GM18498 (cell line): ENCODE measurements around the gene COP1.
"Not testable (repeated sequence)": the region's sequence is repeated elsewhere in the genome, so short reads cannot be mapped to it uniquely, and the experiment has no call there.

Experiments used
- ATAC-seq: cut with Tn5 transposase; IDR thresholded peaks from one replicate; pipeline ENCODE4 v1.9.1; 2021; ENCODE audit warnings: mild to moderate bottlenecking, moderate library complexity; ENCODE audit not compliant: unreplicated experiment

The COP1 gene

DNA sequence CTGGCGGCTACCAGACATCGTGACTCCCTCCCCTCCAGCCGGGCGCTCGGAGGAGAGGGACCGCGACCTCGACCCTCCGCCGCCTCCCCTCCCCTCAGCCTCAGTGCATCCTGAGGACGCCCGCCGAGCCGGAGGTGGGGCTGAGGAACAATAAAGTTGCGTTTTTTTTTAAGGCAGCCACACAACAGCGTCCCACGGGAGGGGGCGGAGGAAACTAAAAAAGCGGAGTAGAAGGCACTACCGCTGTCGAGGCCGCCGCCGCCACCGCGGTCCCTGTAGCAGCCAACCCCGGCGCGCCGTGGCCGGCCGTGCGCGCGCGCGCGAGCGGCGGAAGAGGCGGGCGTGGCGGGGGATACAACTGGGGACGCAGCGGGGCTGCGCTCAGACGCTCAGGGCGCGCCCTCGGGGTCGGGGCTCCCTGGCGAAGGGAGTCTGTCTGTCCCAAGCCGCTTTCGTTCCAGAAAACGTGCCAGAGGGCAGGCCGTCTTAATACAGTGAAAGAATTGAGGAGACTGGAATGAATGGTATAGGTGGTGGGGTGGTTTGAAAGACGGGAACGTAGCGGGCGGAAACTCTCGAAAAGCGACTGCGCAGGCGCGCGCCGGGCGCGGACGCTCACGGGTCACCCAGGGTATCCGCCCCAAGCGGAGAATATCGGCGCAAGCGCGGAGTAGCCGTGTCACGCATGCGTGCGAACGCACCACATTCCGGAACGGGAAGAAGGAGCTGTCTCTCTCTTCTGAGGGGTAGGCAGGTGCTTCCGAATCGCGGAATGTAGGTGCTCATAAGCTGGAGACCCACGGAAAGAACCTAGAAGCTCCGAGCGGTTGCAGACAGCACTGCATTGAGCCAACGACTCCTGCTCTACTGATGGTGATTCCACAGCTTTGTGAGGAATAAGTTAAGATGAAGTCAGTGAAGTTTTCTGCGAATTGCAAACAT is at the start of gene COP1:
COP1 (minus strand) TSS at position 326 of the 942 bp plus-strand sequence; CDS start at position 18, 308 bp downstream.
- peak; percentile 86 for ATAC-seq

DNA sequence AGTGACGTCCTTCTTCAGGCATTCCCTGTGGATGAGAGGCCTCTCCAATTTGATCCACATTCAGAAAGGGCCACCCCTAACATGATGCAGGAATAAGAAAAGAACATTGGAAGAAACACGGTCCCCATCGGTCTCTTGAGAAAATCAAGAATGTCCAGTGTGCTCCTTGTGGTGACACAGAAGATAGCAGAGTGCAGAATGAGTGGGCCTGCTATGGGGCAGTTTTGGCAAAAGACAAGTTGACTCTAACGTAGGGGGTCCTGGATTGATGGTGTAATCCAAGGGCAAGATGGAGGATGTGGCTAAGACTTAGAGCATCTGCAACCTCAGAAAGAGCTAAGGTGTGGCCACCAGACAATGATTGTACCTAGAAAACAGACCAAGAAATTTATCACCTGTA is 45.1 kb upstream of the COP1 start:
- ATAC-seq: no peak

DNA sequence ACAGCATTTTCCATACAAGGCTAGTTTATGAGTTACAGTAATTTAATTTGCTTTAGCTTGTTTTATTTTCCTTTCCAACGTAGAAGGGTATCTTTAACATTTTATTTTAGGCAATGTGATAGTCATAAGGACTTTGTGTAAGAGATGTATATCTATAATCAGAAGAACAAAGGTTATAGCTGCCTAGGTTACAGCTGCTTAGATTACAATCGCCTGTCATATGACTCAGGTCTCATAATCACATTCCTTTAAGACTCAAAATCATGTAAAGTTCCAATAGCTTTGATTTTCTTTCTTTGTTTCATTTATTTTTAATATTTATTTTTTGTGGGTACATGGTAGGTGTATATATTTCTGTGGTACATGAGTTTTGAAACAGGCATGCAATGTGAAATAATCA is 37.8 kb upstream of the COP1 start:
- ATAC-seq: no peak

DNA sequence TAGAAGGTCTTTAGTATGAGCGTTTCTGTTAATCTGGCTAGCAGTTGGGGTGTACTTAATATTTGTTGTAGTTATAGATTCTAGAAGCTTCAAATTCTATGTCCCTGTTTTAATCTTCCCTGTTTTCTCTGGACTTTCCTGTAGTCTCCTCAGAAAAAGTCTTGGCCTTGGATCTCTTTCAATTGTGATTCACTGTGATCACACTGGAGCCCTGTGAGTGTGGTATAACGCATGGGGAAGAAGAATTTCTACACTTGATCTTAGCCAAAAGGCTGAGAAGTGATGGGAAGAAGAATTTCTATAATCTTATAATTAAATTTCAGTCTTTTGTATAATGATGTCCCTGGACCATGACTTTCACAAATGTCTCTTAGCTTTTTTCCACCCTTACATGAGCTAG is 36.7 kb upstream of the COP1 start:
- no peak for ATAC-seq

DNA sequence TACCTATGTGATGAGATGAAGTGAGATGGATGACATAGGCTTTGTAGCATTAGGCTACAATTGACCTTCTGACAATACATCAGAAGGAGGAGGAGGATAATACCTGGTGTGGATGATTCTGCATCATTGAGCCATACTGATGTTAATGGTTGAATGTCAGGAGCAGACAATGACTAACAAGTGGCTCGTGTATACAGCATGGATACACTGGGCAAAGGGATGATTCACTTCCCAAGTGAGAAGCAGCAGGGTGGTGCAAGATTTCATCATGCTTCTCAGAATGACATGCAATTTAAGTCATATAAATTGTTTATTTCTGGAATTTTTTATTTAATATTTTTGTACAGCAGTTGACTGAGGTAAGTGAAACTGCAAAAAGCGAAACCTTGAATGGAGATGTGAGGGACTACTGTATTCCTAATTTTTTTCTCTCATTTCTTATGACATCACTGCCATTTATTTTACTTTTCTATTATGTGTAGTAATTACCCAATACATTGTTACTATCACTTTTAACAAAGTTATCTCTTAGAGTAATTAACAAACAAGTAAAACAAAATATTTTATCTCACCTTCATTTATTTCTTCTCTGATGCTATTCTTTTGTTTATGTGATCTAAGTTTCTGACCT is 34.4 kb upstream of the COP1 start:
- ATAC-seq: no peak

DNA sequence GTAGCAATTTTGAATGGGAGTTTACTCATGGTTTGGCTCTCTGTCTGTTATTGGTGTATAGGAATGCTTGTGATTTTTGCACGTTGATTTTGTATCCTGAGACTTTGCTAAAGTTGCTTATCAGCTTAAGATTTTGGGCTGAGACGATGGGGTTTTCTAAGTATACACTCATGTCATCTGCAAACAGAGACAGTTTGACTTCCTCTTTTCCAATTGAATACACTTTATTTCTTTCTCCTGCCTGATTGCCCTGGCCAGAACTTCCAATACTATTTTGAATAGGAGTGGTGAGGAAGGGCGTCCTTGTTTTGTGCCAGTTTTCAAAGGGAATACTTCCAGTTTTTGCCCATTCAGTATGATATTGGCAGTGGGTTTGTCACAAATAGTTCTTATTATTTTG is 26.6 kb upstream of the COP1 start:
- not testable (repeated sequence) for ATAC-seq

DNA sequence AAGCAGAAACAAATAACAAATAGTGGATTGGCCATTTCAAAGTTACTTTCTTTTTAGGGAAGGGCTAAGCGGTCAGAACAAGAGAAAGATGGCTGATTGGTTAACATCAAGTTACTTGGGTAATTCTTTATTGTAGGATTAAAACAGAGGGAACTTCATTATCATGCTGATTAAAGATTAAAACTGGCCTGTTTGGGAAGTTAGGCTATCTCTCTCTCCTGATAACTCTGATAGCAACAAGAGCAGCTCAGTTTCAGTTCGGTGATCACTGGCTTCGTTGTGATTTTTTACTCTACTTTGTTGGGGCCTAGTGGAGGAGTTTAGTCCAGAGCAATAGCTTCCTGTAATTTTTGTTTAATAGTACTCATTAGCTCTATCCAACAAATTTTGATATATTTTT is 20.5 kb upstream of the COP1 start:
- no peak for ATAC-seq

DNA sequence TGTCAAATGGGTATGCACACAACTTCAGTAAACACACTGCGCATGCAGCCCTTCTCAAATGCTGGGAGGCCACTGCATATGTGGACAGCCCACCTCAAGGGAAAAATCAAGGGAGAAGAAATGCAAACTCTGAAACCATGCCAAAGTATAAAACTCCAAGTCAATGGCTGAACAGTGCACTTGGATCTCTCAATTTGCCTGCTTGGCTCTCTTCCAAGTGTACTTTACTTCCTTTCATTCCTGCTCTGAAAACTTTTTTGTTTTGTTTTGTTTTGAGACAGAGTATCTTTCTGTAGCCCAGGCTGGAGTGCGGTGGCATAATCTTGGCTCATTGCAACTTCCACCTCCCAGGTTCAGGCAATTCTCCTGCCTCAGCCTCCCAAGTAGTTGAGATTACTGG is 18.8 kb upstream of the COP1 start:
- no peak for ATAC-seq

DNA sequence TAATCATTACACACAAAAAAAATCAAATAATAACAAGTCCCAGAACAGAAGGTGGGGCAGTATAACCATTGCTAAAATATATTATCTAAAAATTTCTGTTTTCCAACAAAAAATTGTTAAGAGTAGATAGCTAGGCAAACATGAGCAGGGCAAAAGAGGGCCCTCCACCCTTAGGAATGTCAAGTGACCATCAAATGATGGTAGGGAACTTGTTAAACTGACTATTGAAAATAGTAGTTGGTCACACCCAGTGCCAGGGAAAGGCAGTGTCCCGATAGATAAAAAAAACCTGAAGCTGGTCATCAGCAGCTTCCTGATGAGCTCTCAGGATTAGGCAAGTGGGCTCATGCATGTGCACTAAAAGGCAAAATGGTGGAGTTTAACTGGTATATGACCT is 18.4 kb upstream of the COP1 start:
- ATAC-seq: no peak

DNA sequence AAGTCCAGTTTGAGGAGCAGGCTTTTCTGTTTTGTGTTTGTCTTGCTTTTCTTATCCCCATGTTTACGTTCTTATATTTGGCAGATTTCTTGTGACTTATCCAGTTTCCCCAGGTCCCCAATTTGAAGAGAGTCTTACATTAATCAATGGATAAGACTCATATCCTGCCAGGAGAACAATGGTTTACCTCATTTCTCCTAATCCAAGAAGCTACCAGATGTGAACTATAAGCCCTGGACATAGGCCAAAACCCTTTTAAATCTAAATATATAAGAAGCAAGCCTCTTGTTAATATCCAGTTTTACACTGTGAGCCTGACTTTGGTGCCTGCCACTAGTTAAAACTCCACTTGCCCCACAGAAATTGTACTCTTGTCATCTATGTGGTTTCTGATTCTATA is 15.1 kb upstream of the COP1 start:
- no peak for ATAC-seq

DNA sequence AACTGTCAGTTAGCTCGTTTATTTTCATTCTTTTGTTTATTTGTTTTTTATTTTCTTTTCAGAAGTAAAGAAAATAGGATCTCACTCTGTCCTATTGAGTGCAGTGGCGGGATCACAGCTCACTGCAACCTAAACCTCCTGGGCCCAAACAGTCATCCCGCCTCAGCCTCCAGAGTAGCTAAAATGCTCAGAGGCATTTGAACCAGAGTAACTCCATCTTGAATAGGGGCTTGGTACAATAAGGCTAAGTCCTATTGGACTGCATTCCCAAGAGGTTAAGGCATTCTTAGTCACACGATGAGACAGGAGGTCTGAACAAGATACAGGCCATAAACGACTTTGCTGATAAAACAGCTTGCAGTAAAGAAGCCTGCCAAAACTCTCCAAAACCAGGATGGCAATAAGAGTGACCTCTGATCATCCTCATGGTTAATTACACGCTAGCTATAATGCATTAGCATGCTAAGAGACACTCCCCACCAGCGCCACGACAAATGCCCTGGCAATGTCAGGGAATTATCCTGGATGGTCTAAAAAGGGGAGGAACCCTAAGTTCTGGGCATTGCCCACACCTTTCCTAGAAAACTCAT is 13.1 kb upstream of the COP1 start:
- ATAC-seq: no peak

DNA sequence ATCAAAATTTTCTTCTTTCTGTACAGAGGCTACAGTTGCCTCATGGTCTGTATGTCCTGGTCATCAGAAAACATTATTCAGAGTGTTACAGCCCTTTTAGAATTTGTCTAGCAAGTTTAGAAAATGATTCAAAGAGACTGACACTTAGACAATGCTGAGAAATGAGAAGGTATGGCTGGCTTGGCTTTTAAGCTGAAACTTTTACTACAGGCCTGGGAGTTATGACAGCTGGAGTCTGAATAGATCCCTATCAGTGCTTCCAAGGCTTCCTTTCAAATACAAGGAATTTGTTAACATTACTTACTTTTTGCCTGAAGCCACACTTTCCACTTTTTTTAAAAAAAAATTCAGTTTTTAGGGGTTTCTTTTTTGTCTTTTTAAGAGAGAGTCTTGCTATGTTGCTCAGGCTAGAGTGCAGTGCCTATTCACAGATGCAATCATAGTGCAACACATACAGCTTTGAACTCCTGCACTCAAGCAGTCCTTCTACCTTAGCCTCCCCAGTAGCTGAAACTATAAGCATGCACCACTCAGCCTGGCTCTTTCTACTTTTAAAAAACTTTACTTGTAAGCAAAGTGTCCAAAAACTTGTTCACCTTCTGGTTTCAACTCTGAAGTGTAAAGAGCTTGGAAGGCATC is 10.5 kb upstream of the COP1 start:
- ATAC-seq: no peak

DNA sequence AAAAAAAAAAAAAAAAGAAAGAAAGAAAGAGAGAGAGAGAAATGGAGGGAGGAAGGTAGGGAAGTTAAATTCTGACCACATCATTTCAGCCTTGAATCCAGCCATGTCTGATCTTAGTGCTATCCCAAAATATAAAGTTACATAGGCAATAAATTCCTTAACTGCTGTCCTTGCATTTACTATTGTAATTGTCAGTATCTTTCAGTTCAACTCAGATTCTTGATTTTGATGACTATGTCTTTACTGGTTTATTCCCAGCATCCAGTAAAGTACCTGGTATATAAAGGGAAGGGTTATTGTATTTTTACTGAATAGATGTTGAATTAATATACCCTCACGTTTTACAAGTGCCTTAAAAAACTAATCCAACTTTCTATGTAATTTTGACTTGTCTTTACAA is 8.9 kb upstream of the COP1 start:
- no peak for ATAC-seq

DNA sequence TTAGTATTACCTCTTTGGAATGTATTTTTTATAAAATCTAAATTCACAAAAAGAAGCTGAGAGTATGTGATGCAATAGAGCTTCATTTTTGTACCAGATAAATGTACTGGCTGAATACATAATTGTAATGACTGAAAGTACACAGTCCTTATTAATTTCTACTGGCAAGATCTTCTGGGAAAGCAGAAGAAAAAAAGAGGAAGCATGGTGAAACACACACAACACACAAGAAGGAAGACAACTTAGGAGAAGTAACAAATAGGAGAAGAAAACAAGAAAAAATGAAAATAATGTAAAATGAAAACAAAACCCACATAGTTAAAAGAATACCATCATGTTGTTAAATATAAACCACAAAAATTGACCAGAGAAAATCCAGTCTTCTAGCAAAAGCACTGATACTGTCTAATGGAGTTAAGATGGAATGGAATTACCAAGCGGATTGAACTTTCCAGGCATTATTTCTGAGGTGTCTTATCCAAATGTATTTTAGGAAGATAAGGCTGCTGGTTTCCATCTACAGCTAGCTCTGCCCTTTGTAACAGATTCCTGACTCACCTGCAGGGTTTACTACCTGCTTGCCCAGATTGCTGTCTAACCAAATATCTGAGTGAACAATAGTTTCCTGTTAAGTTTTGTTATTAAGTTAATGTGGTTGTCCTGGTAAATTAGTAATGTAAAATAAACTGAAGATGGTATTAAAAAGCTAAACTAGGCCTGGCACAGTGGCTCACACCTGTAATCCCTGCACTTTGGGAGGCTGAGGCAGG is 4.5 kb upstream of the COP1 start:
- ATAC-seq: no peak

DNA sequence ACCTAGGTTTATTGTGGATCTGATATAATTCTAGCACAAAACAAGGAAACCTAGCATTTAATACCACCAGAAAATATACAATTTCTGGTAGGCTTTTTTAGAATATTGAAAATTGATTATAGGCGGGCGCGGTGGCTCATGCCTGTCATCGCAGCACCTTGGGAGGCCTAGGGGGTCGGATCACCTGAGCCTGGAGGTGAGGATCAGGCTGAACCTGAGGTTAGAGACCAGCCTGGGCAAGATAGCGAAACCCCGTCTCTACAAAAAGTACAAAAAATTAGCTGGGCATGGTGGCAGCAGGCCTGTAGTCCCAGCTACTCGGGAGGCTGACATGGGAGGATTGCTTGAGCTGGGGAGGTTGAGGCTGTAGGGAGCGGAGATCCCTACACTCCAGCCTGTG is 948 bp upstream of the COP1 start:
- no peak for ATAC-seq

DNA sequence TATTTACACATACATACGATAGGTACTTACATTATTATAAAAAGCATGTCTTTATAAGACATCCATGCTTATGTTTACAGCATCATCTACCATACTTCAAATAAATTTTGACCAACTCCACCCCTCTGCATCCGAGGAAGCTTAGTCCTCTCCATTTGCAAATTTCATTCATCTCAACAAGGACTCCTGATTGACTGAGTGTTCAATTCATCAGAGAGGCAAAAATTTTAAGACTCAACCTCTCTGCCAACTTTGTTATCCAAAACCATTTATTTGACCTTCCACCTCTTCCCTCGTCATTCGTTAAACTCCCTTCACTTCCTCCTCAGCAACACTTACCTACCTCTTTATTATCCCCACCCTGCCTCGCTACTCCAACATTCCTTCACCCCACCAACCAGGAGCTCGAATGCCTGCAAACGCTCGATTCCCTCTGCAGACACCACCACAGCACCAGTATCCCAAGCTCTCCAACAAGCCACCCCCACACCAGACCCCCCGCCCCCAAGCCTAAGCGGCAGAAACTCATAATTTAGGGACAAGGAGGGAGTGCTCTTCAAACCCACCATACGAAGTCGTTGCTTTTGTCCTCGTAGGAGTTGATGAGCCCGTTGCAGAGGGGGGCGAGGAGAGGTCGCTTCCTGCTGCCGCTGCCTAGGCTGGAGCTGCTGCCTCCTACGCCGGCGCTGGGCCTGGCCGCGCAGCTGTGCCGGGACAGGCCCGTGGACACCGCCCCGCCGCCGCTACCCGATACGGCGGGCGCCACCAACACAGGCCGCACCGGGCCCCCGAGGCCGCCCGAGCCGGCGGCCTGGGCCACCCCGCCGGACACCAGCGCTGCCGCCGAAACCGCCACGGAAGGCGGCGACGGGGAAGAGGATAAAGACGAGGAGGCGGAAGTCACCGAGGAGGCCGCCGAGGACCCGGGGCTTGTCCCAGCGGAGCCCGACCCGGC is 803 bp downstream of the COP1 start:
- ATAC-seq: peak; percentile 27

DNA sequence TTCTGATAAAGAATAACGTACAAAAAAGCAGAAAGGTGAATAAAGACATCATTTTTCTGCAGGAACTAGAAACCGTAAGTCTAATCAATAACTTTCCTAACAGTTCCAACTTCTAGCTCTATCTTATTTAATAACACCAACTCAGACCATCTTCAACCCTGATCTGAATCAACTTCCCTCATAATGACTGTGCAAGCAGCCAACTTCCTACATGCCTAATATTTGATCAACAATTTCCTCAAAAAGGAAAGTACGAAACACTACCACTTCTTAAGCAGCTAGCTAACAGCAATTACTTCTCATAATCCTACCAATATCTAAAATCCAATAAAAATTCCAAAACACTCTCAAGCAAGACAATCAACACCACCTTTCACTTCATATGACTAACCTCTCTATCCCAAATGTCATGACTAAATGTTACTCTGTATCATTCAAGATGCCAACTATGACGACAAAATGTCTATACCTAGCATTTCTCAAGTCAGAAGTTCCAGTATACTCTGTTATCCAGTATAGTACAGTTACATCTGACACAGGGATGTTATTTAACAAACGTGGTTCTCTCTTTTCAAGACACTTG is 1.7 kb downstream of the COP1 start:
- ATAC-seq: no peak

DNA sequence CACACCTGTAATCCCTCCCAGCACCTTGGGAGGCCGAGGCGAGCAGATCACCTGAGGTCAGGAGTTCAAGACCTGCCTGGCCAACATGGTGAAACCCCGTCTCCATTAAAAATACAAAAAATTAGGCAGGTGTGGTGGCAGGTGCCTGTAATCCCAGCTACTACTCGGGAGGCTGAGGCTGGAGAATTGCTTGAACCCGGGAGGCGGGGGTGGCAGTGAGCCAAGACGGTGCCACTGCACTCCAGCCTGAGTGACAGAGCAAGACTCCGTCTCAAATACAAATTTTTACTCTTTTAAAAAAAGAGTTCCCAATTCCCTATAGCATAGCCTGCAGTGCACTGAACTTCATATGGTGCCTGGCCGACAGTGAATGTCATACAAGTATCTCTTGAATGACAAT is 2.4 kb downstream of the COP1 start:
- ATAC-seq: not testable (repeated sequence)

DNA sequence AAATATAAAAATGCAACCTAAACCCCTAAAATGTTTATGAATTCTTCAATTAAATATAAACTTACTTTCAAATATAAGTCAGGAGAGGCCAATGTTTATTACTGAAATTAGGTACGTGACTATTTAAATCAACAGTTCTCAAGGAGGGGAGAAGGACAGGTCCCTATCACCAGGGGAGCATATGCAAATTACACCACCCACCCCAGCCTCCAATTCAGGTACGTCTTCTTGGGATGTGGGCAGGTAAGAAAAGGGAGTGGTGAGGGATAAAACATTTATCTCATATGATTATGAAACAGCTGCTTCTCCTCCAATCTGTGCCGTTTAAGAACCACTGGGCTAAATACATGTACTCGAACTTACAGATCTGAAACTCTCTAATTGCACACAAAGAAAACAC is 3.4 kb downstream of the COP1 start:
- ATAC-seq: no peak
